NCI-H510A treated with DMSO at 0.1 percent for 48 hours (cell line): ENCODE results near the gene ACOT4.
"Not testable (repeated sequence)": the region's sequence is repeated elsewhere in the genome, so short reads cannot be mapped to it uniquely, and the experiment has no call there.

Experiments used
- DNase-seq: peaks from one replicate; lab custom pipeline; 2025; lab: John Stamatoyannopoulos, UW

The ACOT4 gene

GRCh38 chr14:73633116-73634010, 41.7 kb downstream of the ACOT4 start:
- peak; percentile 72 for DNase-seq

- DNase-seq: peak; percentile 35
These were observed 42.5 kb downstream of the ACOT4 start for GRCh38 chr14:73634011-73634833.

- DNase-seq: not testable (repeated sequence)
These were observed 44.7 kb downstream of the ACOT4 start for GRCh38 chr14:73636355-73636754.

- no peak for DNase-seq
These were observed 46.2 kb downstream of the ACOT4 start for GRCh38 chr14:73637830-73638229.

GRCh38 chr14:73640796-73641365, 49.2 kb downstream of the ACOT4 start:
- DNase-seq: no peak

GRCh38 chr14:73644531-73645247, 53.0 kb downstream of the ACOT4 start, which contains the start of gene DNAL1:
DNAL1 (plus strand) TSS chr14:73644986; CDS start chr14:73645040, 54 bp downstream.
- DNase-seq: peak; percentile 97

- DNase-seq: no peak
These were observed 53.6 kb downstream of the ACOT4 start for GRCh38 chr14:73645248-73645610.
